CD4-positive, alpha-beta T cell treated with Interleukin-10 for 1 hour (primary cell): Measurements from ENCODE around the gene CNN2.
A peak's percentile ranks its signal among the peaks of the same experiment; 100 is the strongest.

ENCODE experiments used
- DNase-seq: peaks from one replicate; pipeline ENCODE4 v3.0.0-alpha.2; 2020

The CNN2 gene

DNA sequence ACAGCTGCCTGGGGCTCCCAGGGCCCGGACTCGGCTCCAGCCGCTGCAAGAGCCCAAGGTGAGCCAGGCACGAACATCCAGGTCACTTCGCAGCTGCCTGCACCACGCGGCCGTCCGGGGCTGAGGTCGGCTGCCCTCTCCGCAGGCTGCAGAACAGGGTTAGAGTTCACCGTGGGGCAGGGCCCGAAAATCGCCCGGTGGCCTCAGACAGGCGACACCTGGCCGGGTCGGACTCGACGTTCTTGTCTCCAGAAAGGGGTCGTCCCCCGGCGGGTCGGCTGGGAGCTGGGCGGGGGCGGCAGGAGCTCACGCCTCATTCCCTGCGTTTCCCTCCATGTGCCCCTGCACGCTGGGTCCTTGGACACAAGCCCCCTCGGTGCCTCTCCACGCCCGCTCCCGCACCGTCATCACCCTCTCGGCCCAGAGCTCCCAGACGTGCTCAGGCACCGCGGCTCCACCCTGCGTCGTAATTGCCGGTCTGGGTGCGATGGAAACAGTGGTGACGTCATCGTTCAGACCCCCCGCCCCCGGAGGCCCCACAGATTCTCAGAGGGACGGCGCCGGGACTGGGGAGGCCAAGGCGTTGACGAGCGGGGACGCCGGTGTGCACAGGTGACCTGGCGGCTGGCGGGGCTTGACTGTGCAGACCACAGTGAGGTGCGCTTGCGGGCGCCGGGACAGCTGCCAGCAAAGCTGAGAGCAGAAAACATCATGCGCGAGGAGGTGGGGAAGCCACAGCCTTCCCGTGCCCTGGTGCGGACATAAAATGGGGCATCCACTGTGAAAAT, 30.2 kb upstream of the CNN2 start:
- DNase-seq, result peak; percentile 86

DNA sequence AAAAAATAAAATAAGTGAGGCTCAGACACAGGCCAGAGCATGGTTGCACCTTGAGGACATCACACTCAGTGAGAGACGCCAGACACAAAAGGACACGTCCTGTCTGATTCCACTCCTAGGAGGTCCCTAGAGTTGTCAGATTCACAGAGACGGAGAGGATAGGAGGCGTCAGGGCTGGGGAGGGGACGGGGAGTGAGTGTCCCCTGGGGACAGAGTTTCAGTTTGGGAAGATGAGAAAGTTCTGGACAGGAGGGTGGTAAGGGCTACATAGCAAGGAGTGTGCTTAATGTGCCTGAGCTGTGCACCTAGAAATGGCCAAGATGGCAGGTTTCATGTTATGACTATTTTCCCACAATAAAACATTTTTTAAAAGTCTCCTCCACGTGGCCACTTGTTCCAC, 28.3 kb upstream of the CNN2 start:
- no peak for DNase-seq

DNA sequence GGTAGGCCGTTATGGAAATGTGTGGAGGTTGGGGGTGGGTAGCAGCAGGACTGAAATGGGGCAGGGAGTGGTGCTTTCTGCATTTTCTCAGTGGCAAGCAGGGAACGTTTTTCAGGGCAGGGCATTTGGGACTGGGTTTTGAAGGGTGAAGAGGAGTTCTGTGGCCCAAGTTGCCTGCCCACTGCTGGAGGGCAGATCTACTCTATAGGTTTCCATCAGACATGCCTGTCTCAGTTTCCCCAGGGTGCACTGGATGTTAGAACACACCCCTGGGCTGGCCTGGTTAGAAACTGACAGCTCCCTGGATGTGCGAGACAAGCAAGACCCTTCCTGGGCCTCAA, 27.1 kb upstream of the CNN2 start:
- DNase-seq, result no peak

DNA sequence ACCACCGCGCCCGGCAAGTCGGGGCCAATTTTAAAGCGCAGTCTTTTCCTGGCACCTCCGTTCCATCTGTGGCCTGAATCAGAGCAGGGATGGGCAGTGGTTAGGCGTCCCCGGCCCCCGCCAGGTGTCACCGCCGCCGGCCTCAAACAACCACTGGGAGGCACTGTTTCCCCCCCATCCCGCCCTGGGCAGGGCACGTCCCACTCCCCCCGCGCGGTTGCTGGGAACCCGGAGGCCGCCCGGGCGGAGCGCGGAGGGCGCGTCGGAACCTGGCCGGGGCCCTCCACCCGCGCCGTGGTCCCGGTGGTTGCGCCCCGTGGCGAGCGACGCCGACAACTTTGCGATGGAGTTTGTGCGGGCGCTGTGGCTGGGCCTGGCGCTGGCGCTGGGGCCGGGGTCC, 26.3 kb upstream of the CNN2 start, which contains the start of gene GRIN3B:
Gene GRIN3B (plus strand): TSS at position 325 of the 400 bp plus-strand sequence. CDS start 19 bp downstream, at position 344.
- peak; percentile 74 for DNase-seq

DNA sequence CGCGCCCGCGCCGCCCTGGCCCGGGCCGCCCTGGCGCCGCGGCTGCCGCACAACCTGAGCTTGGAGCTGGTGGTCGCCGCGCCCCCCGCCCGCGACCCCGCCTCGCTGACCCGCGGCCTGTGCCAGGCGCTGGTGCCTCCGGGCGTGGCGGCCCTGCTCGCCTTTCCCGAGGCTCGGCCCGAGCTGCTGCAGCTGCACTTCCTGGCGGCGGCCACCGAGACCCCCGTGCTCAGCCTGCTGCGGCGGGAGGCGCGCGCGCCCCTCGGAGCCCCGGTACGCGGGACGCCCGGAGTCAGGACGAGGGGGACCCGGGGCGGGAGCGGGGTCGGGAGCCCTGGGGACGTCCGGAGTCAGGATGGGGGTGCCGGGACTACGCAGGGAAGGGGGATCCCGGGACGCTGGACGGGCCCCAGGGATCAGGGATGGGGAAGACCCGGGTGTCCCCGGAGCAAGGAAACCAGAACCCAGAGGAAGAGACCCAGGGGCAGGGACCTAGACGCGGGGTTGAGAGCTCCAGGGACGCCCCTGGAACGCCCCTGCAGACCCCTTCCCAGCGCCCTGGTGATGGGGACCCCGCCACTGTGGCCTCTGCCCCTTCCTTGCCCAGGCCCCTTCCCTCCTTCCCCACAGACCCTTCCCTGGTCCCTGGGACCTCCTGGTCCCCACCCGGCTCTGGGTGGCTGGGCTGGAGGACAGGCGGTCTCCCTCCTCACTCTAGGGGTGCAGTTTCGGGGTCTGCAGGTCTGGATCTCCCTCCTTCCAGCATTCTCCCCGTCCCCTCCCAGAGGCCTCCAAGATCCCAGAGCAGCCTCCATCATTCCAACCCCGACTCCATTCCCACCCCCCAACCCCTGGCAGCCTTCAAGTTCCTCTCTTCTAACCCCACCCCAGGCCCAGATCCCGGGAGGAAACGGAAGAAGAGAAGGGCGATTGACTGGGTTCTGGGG, 25.5 kb upstream of the CNN2 start:
- DNase-seq, result no peak

DNA sequence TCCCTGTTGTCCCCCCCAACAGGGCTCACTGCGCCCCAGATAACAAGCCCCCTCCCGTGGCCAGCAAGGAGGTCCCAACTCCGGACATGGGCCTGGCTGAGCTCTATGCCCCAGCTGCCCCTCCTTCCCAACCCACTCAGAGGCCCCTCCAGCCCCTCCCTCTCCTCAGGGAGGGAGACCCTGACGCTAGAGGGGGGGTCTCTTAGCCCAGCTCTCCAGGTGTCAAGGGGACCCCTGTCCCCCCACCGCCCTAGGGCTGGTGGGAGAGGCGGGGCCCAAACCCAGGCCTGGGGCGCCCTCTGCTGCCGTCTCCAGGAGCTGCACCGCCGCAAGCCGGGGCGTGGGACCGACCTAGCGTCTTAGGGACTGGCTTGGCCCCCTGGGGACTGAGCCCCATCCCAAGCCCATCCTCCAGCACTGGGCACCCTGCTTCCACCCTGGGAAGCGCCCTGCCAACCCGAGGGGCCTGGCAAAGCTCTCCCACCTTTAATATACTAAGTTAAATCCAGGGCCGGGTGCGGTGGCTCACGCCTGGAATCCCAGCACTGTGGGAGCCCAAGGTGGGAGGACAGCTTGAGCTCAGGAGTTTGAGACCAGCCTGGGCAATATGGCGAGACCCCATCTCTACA, 24.8 kb upstream of the CNN2 start:
- peak; percentile 72 for DNase-seq

DNA sequence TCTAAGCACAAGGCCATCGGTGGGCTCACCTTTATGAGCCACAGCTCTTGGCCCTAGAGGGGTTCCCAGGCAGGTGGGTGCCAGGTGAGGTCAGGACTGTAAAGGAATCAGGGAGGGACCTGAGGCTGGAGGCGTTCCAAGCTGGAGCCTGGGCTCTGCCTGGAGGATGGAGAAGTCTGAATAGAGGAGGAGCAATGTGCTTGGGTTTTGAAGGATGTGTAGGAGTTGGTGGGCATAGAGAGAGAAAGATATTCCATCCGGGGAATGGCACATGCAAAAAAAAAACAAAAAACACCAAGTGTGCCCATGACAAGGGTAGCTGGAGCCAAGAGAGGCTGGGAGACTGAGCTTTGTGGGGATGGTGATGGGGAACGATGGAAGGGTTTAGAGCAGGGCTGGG, 23.8 kb upstream of the CNN2 start:
- no peak for DNase-seq

DNA sequence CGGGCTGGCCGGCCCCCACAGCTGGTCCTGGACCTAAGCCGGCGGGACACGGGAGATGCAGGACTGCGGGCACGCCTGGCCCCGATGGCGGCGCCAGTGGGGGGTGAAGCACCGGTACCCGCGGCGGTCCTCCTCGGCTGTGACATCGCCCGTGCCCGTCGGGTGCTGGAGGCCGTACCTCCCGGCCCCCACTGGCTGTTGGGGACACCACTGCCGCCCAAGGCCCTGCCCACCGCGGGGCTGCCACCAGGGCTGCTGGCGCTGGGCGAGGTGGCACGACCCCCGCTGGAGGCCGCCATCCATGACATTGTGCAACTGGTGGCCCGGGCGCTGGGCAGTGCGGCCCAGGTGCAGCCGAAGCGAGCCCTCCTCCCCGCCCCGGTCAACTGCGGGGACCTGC, 23.1 kb upstream of the CNN2 start:
- no peak for DNase-seq

DNA sequence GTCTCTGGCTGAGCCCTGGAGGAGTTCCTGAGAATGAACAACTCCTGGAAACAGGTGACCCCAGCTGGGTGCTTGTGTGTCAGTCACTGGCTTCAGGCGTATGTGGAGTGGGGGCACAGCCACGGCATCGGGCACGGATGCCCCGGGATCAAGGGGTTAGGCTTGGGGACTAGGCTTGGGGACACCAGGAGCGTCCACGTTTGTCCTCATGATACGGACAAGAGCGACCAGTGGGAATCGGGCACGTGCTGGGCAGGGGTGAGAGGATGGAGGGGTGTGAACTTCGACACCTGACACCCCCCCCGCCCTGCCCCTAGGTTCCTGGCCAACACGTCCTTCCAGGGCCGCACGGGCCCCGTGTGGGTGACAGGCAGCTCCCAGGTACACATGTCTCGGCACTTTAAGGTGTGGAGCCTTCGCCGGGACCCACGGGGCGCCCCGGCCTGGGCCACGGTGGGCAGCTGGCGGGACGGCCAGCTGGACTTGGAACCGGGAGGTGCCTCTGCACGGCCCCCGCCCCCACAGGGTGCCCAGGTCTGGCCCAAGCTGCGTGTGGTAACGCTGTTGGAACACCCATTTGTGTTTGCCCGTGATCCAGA, 22.1 kb upstream of the CNN2 start:
- no peak for DNase-seq

DNA sequence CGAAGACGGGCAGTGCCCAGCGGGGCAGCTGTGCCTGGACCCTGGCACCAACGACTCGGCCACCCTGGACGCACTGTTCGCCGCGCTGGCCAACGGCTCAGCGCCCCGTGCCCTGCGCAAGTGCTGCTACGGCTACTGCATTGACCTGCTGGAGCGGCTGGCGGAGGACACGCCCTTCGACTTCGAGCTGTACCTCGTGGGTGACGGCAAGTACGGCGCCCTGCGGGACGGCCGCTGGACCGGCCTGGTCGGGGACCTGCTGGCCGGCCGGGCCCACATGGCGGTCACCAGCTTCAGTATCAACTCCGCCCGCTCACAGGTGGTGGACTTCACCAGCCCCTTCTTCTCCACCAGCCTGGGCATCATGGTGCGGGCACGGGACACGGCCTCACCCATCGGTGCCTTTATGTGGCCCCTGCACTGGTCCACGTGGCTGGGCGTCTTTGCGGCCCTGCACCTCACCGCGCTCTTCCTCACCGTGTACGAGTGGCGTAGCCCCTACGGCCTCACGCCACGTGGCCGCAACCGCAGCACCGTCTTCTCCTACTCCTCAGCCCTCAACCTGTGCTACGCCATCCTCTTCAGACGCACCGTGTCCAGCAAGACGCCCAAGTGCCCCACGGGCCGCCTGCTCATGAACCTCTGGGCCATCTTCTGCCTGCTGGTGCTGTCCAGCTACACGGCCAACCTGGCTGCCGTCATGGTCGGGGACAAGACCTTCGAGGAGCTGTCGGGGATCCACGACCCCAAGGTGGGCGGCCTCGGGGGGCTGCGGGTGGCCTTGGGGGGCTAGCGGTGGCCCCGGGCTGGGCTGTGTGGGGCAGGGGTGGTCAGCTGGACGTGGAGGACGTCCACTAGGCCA, 21.4 kb upstream of the CNN2 start:
- no peak for DNase-seq

DNA sequence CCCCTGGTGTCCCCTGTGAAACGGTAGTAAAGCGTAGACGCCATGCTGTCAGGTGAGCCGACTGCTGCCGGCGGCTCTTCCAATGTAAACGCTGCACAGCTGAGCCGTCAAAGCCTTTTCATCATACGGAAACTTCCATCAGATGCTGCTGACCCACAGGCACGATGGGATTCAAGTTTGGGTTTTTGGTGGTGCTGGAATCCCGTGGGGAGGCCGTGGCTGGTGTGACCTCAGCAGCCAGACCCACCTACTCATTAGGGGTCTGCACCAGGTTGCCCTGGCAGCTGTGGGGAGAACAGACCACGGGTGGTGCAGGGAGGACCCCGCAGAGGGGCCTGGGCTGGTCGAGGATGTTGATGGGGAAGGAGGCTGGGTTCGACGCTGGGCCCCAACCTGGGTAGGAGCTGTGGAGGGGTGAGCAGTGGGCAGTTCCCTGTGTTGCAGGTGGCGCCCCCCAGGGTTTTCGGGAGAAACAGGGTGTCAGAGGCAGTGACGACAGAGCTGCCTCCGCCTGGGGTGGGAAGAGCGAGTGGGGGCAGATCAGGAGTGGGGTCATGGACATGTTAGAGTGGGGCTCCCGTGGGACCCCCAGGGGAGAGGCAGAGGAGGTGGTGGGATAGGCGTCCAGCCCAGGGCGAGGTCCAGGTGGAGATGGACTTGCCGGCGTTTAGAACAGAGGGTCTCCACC, 19.6 kb upstream of the CNN2 start:
- DNase-seq, result no peak

DNA sequence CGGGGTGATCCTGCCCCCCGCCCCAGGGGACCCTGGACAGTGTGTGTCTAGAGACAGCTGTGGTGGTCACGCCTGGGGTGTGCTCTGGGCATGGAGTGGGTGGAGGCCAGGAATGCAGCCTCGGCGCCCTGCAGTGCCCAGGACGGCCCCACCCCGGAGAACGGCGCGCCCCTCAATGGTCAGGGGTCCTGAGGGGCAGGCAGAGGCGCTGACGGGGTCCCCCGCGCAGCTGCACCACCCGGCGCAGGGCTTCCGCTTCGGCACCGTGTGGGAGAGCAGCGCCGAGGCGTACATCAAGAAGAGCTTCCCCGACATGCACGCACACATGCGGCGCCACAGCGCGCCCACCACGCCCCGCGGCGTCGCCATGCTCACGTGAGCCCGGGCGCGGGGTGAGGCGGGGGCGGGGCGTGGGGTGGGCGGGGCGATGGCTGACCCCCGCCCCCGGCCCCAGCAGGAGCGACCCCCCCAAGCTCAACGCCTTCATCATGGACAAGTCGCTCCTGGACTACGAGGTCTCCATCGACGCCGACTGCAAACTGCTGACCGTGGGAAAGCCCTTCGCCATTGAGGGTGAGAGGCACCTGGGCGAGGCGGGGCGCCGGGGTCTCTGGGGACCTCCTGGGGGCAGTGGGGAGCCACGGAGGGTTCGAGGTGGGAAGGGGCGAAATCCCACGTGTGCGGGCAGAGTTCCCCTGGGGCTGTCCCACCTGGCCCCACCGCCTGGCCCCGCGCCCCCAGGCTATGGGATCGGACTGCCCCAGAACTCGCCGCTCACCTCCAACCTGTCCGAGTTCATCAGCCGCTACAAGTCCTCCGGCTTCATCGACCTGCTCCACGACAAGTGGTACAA, 18.8 kb upstream of the CNN2 start:
- DNase-seq, result no peak

DNA sequence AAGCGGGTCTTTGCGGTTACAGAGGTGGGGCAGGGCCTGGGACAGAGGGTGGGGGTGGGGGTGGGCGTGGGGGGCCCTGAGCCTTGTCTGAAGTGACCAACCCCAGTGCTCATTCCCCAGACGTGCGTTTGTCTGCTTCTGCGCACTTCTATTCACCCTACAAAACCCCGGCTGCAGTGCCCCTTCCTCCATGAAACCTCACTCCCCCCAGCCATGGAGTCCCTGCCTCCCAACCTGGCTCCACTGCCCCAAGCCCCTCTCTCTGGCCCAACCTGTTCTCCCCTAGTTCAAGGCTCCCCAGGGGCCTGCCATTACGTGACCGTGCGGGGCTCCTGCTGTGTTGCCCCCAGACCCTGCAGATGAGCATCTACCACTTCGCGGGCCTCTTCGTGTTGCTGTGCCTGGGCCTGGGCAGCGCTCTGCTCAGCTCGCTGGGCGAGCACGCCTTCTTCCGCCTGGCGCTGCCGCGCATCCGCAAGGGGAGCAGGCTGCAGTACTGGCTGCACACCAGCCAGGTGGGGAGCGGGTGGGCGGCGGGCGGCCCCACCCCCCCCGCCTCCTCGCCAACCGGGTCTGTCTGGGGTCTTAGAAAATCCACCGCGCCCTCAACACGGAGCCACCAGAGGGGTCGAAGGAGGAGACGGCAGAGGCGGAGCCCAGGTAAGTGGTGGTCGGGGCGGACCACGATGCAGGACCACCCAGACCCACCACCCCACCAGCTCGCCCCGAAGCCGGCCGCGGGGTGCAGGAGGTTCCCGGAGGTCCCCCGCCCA, 18.0 kb upstream of the CNN2 start:
- no peak for DNase-seq

DNA sequence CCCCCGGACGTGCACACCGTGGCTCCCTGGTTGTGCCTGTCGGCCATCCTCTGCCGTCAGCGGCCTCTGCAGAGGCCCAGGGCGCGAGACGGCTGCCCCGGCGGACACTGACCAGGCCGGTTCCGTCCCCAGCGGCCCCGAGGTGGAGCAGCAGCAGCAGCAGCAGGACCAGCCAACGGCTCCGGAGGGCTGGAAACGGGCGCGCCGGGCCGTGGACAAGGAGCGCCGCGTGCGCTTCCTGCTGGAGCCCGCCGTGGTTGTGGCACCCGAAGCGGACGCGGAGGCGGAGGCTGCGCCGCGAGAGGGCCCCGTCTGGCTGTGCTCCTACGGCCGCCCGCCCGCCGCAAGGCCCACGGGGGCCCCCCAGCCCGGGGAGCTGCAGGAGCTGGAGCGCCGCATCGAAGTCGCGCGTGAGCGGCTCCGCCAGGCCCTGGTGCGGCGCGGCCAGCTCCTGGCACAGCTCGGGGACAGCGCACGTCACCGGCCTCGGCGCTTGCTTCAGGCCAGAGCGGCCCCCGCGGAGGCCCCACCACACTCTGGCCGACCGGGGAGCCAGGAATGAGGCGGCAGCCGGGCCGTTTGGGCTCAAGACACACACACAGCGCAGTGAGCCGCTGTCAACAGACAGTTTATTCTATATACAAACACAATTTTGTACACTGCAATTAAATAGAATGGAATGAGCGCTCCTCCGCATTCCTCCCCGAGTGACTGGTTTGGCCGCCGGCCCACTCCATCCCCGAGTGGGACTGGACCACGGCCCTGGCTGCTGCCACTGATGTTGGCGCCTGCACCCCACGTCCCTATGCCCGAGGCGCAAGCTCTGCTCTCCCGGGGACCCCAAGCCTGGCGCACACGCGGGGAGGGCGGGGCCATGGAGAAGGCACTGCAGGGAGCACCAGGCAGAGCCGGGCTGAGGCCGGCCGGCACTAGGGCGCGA, 17.1 kb upstream of the CNN2 start:
- no peak for DNase-seq

DNA sequence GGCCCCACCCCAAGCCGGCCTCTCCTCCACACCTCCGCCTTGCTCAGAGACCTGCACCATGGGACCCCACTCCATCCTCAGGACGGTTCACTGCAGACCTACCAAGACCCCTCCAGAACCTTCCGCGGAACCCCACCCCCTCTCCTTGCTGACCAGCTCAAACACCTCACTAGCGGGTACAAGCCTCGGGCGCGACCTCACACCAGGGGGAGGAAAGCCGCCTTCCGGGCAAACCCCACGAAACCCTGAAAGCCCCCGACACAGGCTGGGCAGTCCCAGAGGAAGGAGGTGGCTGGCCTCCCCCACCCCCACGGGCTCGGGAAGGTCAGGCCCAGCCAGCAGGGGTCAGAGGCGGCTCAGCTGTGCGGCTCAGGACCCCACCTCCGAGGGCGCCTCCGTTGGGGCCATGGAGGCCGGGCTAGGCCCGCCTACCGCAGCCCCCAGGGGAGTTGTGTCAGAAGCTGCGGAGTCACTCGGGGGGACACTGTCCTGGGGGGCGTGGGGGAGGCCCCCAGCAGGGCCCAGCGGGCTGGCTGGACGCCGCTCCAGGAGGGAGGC, 16.3 kb upstream of the CNN2 start:
- no peak for DNase-seq

DNA sequence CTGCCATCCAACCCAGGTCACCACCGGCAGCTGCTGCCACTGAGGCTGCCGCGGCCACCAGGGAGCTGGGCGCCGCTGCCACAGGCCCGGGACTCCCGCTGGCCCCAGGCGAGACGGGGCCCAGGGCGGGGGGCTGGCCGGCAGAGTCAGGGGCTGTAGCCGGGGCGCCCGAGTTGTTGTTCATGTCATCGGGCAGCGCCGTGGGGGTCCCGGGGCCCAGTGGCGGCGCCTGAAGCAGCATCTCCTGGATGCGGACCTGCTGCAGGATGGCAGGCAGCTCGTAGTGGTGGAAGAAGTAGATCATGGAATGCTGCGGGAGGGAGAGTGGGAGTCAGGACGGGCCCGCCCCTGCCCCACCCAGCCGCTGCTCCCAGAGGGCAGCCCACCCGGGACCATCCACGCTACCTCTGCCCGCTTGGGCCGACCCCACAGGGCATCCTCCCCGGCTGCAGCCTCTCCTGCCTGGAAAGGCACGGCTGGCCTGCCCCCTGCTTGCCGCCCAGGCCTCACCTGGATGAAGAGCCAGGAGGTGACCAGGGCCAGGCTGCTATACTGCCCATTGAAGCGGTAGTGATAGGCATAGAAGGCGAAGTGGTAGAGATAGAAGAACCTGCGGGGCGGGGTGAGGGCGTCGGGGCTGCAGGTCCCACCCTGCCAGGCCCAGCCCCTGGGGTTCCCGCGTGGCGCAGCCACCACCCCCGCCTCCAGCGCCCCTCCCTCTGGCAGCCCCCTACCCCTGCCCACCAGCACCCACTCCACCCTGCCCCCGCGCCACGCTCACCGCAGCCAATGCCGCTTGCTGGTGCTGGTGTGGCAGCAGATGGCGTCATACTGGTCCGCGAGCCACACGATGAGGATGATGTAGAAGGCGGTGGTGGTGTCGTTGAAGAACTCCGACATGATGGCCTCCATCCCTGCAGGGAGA, 15.6 kb upstream of the CNN2 start:
- DNase-seq, result no peak

DNA sequence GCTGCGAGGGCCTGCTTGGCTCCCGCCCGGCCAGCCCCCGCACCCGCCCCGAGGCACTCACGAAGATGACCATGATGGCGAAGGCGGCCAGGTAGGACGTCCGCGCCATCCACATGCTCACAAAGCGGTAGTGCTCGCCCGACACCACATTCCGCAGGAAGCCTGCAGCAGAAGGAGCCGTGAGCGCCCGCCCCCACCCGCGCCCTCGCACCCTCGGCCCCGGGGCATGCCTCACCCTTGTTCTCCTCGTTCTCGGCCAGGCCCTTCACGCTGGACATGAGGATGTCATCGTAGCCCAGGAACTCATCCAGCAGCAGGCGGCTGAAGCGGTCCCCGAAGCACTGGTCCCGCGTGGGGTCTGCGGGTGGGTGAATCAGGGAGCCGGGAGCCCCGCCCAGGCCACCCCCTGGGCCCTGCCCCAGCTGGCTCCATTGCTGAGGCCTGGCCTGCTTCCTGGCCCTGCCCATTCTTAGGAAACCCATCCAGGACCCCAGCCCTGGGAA, 14.5 kb upstream of the CNN2 start:
- no peak for DNase-seq
